Mammary microvascular endothelial cell (primary cell): Measurements from ENCODE around the gene GAL3ST3. TPM values are rescaled to one million over a fixed set of nuclear protein-coding genes. Genes with fewer than 3 reads are reported as not detected.

Experiments
- total RNA-seq: library from RNA; depleted of rRNA; stranded (reverse); fragments of >200 nt; gene quantifications from 2 replicates; pipeline ENCODE4 v1.2.3, GENCODE V29; 2015

Gene GAL3ST3, protein sequence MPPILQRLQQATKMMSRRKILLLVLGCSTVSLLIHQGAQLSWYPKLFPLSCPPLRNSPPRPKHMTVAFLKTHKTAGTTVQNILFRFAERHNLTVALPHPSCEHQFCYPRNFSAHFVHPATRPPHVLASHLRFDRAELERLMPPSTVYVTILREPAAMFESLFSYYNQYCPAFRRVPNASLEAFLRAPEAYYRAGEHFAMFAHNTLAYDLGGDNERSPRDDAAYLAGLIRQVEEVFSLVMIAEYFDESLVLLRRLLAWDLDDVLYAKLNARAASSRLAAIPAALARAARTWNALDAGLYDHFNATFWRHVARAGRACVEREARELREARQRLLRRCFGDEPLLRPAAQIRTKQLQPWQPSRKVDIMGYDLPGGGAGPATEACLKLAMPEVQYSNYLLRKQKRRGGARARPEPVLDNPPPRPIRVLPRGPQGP
- not detected in 2 replicates for total RNA-seq

DNA sequence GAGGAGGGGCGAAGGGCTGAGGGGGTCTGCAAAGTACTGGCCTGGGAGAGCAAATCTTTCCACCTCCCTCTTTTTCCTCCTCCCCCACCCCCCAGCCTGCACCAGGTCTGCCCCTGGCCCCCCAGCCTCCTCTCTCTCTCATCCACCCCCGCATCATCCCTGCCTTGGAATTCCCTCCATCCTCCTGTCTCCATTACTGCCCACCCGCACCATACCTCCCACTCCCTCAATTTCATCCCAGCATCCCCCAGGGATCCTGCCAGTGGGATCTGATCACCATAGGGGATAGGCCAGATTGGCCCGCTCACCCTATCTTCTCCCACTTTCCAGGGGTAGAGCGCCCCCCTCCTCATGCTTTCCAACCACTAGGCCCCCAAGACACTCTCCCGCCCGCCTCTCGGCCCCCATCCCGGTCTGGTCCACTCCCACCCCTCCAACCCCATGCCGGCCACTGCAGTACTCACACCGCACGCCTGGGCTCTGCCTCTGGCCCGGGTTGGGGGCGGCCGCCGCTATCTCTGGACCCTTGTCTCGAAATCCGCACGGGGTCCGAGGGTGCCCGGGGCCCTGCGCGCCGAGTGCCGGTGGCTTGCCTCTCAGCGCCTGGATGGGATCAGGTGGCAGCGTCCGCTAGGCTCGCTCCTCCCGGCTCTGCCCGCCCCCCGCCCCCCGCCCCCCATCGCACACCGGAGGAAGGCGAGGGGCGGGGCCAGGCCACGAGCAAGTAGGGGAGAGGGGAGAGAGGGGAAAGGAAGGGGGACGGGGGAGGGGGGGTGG is at the start of gene GAL3ST3:
GAL3ST3 (minus strand) TSS at position 615 of the 777 bp plus-strand sequence. CDS start 3,746 bp downstream, outside the sequence.

DNA sequence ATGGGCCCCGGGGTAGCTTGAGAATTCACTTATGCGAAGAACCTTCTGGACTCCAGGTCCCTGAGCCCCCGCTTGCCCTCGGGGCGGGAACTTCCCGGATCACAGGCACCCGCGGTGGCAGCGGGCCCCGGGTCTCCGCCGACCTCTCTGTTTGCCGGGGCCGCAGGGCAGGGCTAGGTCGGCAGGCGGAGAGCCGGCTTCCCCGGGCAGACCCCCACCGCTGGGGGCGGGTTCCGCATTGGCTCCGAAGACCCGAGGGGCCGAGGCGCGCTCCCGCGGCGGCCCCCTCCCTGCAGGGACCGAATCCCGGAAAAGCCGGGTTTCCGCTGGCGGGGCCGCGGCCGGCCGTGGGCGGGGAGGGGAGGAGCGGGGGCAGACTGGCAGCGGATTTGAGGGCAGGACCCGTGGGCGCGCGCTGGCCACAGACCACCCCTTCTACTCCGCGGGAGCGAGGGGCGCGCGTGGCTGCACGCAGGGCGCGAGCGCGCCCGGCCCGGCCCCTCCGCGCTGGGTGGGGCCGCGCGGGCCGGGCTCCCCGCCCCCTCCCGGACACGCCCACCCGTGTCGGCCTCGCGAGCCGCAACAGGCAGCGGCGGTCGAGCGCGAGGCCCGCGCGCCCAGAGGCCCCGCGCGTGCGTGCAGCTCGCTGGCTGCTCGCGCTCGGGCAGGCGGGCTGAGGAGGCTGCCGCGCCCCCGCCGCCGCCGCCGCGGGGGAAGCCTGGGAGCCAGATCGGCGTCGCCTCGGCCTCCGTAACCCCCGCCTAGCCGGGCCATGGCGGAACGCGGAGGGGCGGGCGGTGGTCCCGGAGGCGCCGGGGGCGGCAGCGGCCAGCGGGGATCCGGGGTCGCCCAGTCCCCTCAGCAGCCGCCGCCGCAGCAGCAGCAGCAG is 21.0 kb upstream of the GAL3ST3 start, which contains the start of gene PACS1:
PACS1 (plus strand) TSS at position 558 of the 889 bp plus-strand sequence; CDS start at position 773, 215 bp downstream.

DNA sequence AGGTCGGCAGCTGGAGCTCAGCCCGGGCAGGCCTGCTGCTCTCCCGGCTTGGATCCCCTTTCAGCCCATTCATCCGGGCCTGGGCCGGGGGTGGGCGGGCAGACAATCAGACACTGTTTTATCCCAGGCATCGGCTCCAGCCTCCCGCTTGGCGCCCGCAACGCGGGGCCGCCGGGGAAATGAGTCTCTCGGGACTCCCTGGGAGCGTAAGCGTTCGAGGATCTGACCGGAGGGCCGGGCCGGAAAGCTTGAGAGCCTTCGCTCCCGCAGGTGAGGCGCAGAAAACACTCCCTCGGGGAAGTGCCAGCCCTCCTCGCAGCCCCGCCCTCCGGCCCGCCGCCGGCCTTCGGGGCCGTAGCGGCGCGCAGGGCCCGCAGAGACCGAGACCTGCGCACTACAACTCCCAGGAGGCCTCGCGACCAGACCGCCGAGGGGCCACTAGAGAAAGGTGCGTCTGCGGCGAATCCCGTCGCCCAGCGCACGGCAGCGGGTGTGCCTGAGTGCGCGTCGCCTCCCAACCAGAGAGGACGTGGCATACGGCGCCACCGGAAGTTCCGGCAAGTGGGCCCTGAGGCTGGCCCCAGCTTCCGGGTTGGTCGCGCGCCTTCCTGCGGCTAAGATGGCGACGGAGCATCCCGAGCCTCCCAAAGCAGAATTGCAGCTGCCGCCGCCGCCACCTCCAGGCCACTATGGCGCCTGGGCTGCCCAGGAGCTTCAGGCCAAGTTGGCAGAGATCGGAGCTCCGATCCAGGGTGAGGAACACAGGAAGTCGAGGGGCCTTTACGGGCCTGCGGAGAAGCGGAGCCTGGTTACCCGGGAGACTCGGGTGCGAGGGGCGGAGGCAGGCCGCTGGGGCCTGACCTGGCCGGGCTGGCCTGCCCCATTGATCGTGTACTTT is 3.1 kb upstream of the GAL3ST3 start, which contains the start of gene SF3B2:
SF3B2 (plus strand) TSS at position 599 of the 898 bp plus-strand sequence; CDS start at position 620, 21 bp downstream.

DNA sequence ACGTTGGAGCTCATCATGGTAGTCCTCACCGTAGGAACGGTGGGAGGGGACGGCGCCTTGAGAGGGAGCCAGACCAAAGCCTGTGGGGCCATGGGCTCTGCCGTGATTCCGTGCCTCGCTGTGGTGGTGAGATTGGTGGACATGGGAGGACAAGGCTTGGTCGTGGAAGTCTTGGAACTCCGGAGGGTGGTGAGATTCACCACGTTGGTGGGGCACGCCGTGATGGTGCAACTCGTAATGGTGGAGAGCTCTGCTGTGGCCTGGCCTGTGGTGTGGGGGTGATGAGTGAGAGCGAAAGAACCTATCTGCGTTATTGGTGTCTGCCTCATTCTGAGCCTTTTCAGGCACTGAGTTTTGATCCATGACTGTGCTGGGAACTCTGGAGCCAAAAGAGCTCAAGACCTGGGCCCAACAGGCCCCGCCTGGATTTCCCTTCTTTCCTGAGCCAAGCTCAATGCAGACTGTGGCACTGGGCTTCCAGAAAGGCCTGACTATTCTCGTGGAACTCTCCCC is 22.9 kb downstream of the GAL3ST3 start, which contains the start of gene CATSPER1:
CATSPER1 (minus strand) TSS at position 463 of the 513 bp plus-strand sequence; CDS start at position 363, 100 bp downstream.

DNA sequence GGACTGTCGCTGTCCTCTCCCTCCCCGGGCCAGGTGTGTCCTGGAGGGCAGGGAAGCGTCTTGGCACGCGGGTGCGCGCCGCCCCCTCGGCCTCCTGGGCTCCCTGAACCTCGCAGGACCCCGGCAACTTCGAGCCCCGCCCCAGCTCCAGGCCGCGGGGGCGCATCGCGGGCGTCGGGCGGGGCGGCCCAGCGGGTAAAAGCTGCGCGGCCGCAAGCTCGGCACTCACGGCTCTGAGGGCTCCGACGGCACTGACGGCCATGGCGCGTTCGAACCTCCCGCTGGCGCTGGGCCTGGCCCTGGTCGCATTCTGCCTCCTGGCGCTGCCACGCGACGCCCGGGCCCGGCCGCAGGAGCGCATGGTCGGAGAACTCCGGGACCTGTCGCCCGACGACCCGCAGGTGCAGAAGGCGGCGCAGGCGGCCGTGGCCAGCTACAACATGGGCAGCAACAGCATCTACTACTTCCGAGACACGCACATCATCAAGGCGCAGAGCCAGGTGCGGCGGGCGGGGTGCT is 37.1 kb downstream of the GAL3ST3 start, which contains the start of gene CST6:
CST6 (plus strand) TSS at position 224 of the 519 bp plus-strand sequence; CDS start at position 261, 37 bp downstream.

DNA sequence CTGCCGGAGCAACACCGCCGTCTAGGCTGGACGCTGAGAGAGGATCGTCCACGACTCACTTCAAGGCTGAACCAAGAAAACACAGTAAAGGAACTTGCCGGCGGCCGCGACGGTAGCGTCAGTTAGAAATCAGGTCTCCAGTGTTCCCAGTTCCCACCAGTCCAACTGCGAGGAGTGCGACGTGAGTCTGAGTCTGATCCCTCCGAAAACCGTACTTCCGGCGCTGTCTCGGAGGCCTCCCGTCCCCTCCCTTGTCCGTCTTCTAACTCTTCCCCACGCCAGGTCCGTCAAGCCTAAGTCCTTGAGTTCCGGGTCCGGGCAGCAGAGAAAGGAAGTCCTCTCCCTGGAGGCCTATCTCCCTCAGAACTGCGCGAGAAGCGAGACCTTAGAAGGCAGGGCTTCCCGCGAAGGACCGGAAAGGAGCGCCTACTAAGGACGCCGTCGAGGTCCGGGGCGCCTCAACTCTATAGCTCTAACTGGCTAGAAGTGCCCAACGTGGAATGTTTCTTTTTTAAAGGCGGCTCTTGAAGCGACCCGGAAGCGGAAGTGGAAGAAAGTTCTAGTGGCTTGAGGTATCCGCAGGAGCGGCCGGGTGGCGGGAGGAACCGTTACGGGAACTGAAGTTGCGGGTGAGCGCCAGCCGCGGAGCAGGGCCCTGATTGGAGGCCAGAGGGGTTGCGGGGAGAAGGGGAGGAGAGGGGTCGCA is 46.9 kb downstream of the GAL3ST3 start, which contains the start of the genes BANF1 and EIF1AD:
BANF1 (plus strand) TSS at position 562 of the 706 bp plus-strand sequence. CDS start 748 bp downstream, outside the sequence.
EIF1AD (minus strand) TSS at position 216 of the 706 bp plus-strand sequence. CDS start 1,768 bp downstream, outside the sequence.

Other genes with a start within 250 kb of the GAL3ST3 start
- gene SNX32, start 215.2 kb downstream of the GAL3ST3 start, total RNA-seq, result not detected in 2 replicates
- gene CFL1, start 191.0 kb downstream of the GAL3ST3 start, total RNA-seq, result 2,226 and 2,249 TPM in 2 replicates
- 35.0 and 40.1 TPM in 2 replicates for gene MUS81, start 188.7 kb downstream of the GAL3ST3 start, total RNA-seq
- 29.5 and 33.7 TPM in 2 replicates for gene EFEMP2, start 176.4 kb downstream of the GAL3ST3 start, total RNA-seq
- 0.20 TPM in 1 of 2 replicates, not detected in the other for gene CTSW, start 169.3 kb downstream of the GAL3ST3 start, total RNA-seq
- 95.7 and 125 TPM in 2 replicates for gene FIBP, start 160.7 kb downstream of the GAL3ST3 start, total RNA-seq
- 258 and 273 TPM in 2 replicates for gene CCDC85B, start 158.5 kb downstream of the GAL3ST3 start, total RNA-seq
- gene FOSL1, start 148.8 kb downstream of the GAL3ST3 start, total RNA-seq, result 125 and 127 TPM in 2 replicates
- 18.9 and 19.7 TPM in 2 replicates for gene C11orf68, start 130.1 kb downstream of the GAL3ST3 start, total RNA-seq
- gene DRAP1, start 129.7 kb downstream of the GAL3ST3 start, total RNA-seq, result 209 and 235 TPM in 2 replicates
- gene TSGA10IP, start 103.7 kb downstream of the GAL3ST3 start, total RNA-seq, result not detected in 2 replicates
- gene SART1, start 87.4 kb downstream of the GAL3ST3 start, total RNA-seq, result 32.7 and 43.3 TPM in 2 replicates
- gene EIF1AD, start 47.0 kb downstream of the GAL3ST3 start, total RNA-seq, result 27.2 and 38.1 TPM in 2 replicates
- gene BANF1, start 46.7 kb downstream of the GAL3ST3 start, total RNA-seq, result 109 and 139 TPM in 2 replicates
- gene CST6, start 37.2 kb downstream of the GAL3ST3 start, total RNA-seq, result 0.20 and 0.25 TPM in 2 replicates
- 0.47 TPM in 1 of 2 replicates, not detected in the other for gene CATSPER1, start 22.7 kb downstream of the GAL3ST3 start, total RNA-seq
- gene SF3B2, start 3.2 kb upstream of the GAL3ST3 start, total RNA-seq, result 130 and 155 TPM in 2 replicates
- gene PACS1, start 21.1 kb upstream of the GAL3ST3 start, total RNA-seq, result 18.0 and 19.3 TPM in 2 replicates
- gene KLC2, start 208.5 kb upstream of the GAL3ST3 start, total RNA-seq, result 15.7 and 17.4 TPM in 2 replicates
- 170 and 183 TPM in 2 replicates for gene RAB1B, start 219.5 kb upstream of the GAL3ST3 start, total RNA-seq
- not detected in 2 replicates for gene CNIH2, start 229.0 kb upstream of the GAL3ST3 start, total RNA-seq
- gene YIF1A, start 240.0 kb upstream of the GAL3ST3 start, total RNA-seq, result 108 and 132 TPM in 2 replicates
- gene TMEM151A, start 242.7 kb upstream of the GAL3ST3 start, total RNA-seq, result under 0.01 TPM in 1 of 2 replicates, not detected in the other